Smooth muscle cell (in vitro differentiated cells): ENCODE measurements around the gene ESYT2. TPM values are rescaled to one million over a fixed set of nuclear protein-coding genes. Genes with fewer than 3 reads are reported as not detected.

Experiments
- DNase-seq: peaks from one replicate; lab custom pipeline; 2025; ENCODE audit not compliant: unreplicated experiment; lab: John Stamatoyannopoulos, UW
- H2AFZ ChIP-seq: fragments of 200-600 bp; sonication (generic); 2 replicates; pipeline ENCODE4 v1.6.0; 2016; ENCODE audit warnings: antibody characterized with exemption, low read depth, mild to moderate bottlenecking
- H3F3A ChIP-seq: fragments of 200-600 bp; sonication (generic); 2 replicates; pipeline ENCODE4 v1.6.0; 2017; ENCODE audit warnings: antibody characterized with exemption, low read depth
- H3K27ac ChIP-seq: fragments of 200-600 bp; sonication (generic); 2 replicates; pipeline ENCODE4 v1.5.1; 2016; ENCODE audit warnings: low read depth, mild to moderate bottlenecking
- H3K27me3 ChIP-seq: fragments of 200-600 bp; sonication (generic); 2 replicates; pipeline ENCODE4 v1.6.1; 2016; ENCODE audit warnings: low read depth, mild to moderate bottlenecking
- H3K36me3 ChIP-seq: fragments of 200-600 bp; sonication (generic); 2 replicates; pipeline ENCODE4 v1.5.1; 2016; ENCODE audit warnings: low read depth
- H3K4me1 ChIP-seq: fragments of 200-600 bp; sonication (generic); 2 replicates; pipeline ENCODE4 v1.5.1; 2016; ENCODE audit warnings: low read depth
- H3K4me2 ChIP-seq: fragments of 200-600 bp; sonication (generic); 2 replicates; pipeline ENCODE4 v1.6.0; 2016; ENCODE audit warnings: mild to moderate bottlenecking
- H3K4me3 ChIP-seq: fragments of 200-600 bp; sonication (generic); 2 replicates; pipeline ENCODE4 v1.5.1; 2016; ENCODE audit warnings: mild to moderate bottlenecking
- H3K79me2 ChIP-seq: fragments of 200-600 bp; sonication (generic); 2 replicates; pipeline ENCODE4 v1.6.0; 2016; ENCODE audit warnings: low read depth, mild to moderate bottlenecking
- H3K9ac ChIP-seq: fragments of 200-600 bp; sonication (generic); 2 replicates; pipeline ENCODE4 v1.6.0; 2016; ENCODE audit warnings: low read depth
- H3K9me3 ChIP-seq: fragments of 200-600 bp; sonication (generic); replicated peaks from 2 replicates; pipeline ENCODE4 v1.5.1; 2016; ENCODE audit warnings: low read depth
- H4K20me1 ChIP-seq: fragments of 200-600 bp; sonication (generic); 2 replicates; pipeline ENCODE4 v1.6.0; 2016; ENCODE audit warnings: low read depth
- WGBS: methylation state at CpG from one replicate; pipeline ENCODE4 v1.1.7; 2016; ENCODE audit warnings: low lambda C conversion rate; 5-methylcytosine and 5-hydroxymethylcytosine counted together
- polyA plus RNA-seq: library from polyadenylated mRNA; unstranded; fragments of >200 nt; fragmentation: Nextera tagmentation; extraction: Ambion mirVana; gene quantifications from 2 replicates; pipeline ENCODE4 v1.2.1, GENCODE V29; 2016
- total RNA-seq: library from RNA; depleted of rRNA; stranded (reverse); fragments of >200 nt; gene quantifications from 2 replicates; pipeline ENCODE4 v1.2.3, GENCODE V29; 2014
- TF ChIP-seq, protein P1 (sequence below): fragments of 200-600 bp; sonication (generic); IDR thresholded peaks from 2 replicates; pipeline ENCODE4 v1.5.1; 2017; ENCODE audit warnings: borderline replicate concordance, mild to moderate bottlenecking, antibody characterized with exemption; ENCODE audit not compliant: insufficient read depth, poor library complexity, severe bottlenecking

The ESYT2 gene
- total and polyA plus RNA-seq, 2 experiments from 2014 or later: 27.9 to 69.4 TPM

DNA sequence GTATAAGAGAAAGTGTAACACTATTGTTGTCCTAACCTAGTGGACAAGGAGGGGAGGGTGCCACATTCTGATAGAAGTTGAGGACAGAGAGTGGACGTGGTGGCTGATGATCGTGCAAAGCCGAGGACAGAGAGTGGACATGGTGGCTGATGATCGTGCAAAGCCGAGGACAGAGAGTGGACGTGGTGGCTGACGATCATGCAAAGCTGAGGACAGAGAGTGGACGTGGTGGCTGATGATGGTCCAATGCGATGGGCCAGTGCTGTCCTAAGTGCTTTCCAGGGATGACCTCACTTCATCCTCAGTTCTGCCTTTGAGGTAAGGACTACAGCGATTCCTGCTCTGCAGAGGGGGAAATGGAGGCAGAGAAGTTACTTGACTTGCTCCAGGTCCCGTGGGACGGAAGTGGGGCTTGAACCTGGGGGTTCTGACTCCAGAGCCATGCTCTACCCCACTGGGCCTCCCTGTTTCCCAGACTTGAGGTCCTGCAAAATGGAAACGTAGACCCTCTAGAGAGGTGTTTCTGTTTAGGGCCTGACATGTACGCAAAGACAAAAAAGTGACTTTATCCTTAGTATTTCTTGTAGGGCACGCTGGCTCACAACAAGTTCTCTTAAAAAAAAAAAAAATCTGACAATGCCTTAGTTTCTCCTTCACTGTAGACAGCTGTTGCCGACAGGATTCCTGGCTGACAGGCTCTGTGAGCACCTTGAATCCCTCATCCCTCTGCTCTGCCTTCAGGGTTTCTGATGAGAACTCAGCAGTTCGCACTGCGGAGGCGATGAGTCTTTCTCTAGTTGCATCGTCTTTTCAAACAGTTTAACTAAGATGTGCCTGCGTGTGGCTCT, 104.4 kb downstream of the ESYT2 start:
- peaks cover 1% of the 10 kb centered on the region for H3K27me3 ChIP-seq
- no peaks in the 10 kb centered on the region for H3F3A ChIP-seq
- no peak overlapping the region for H3K4me3 ChIP-seq
- no peaks in the 10 kb centered on the region for H3K36me3 ChIP-seq
- H3K4me1 ChIP-seq: no peaks in the 10 kb centered on the region
- no peak overlapping the region for H2AFZ ChIP-seq
- no peaks in the 10 kb centered on the region for H4K20me1 ChIP-seq
- no peaks in the 10 kb centered on the region for H3K9me3 ChIP-seq
- WGBS: 90% methylated on average over 21 of the region's 21 CpGs
- H3K4me2 ChIP-seq: no peak overlapping the region
- TF ChIP-seq, protein P1, sequence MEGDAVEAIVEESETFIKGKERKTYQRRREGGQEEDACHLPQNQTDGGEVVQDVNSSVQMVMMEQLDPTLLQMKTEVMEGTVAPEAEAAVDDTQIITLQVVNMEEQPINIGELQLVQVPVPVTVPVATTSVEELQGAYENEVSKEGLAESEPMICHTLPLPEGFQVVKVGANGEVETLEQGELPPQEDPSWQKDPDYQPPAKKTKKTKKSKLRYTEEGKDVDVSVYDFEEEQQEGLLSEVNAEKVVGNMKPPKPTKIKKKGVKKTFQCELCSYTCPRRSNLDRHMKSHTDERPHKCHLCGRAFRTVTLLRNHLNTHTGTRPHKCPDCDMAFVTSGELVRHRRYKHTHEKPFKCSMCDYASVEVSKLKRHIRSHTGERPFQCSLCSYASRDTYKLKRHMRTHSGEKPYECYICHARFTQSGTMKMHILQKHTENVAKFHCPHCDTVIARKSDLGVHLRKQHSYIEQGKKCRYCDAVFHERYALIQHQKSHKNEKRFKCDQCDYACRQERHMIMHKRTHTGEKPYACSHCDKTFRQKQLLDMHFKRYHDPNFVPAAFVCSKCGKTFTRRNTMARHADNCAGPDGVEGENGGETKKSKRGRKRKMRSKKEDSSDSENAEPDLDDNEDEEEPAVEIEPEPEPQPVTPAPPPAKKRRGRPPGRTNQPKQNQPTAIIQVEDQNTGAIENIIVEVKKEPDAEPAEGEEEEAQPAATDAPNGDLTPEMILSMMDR: no peak
- DNase-seq: no peak
- H3K79me2 ChIP-seq: no peaks in the 10 kb centered on the region
- H3K9ac ChIP-seq: no peak overlapping the region
- no peak overlapping the region for H3K27ac ChIP-seq

- no peak for DNase-seq
- H3K27ac ChIP-seq: no peak overlapping the region
Measured at GRCh38 chr7:158723714-158724385, 105.5 kb downstream of the ESYT2 start.

DNA sequence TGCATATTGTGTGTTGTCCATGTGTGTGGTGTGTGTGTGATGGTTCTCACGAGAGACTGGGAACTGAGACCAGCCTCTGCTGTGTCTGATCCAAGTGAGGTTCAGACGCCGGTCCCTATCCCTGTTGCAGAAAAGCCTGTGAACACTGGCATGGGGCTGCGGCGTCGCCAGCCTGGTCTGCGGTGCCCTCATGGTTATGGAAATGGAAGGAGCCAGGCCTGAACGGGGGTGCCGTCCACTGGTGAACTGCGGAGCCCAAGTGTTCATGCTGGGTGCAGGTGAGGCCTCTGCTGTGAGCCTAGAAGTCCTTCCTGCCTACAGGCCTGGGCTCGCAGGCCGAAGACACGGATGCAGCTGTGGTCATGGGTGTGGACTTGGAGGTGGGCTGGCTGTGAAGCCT, 106.0 kb downstream of the ESYT2 start:
- TF ChIP-seq, protein P1: no peak
- Histone ChIP-seq H4K20me1 (no peaks in the 10 kb centered on the region), H3K27ac (no peak overlapping the region), H3K9ac (no peak overlapping the region), H2AFZ (no peak overlapping the region), H3K27me3 (peaks cover 9% of the 10 kb centered on the region), H3K4me3 (no peak overlapping the region), H3K79me2 (no peaks in the 10 kb centered on the region), H3F3A (no peaks in the 10 kb centered on the region), H3K4me1 (no peaks in the 10 kb centered on the region), H3K36me3 (no peaks in the 10 kb centered on the region), H3K4me2 (no peak overlapping the region), H3K9me3 (no peaks in the 10 kb centered on the region)
- 88% methylated on average over 13 of the region's 13 CpGs for WGBS
- DNase-seq: no peak

More at GRCh38 chr7:158723714-158724385, 105.5 kb downstream of the ESYT2 start:
- H4K20me1 ChIP-seq: no peaks in the 10 kb centered on the region
- H3K4me3 ChIP-seq: no peak overlapping the region
- H3K79me2 ChIP-seq: no peaks in the 10 kb centered on the region
- H3K9ac ChIP-seq: no peak overlapping the region
- H3K9me3 ChIP-seq: no peaks in the 10 kb centered on the region
- no peak overlapping the region for H2AFZ ChIP-seq
- WGBS: 91% methylated on average over 12 of the region's 12 CpGs
- no peaks in the 10 kb centered on the region for H3F3A ChIP-seq
- TF ChIP-seq, protein P1: no peak
- peaks cover 9% of the 10 kb centered on the region for H3K27me3 ChIP-seq
- no peaks in the 10 kb centered on the region for H3K4me1 ChIP-seq
- H3K4me2 ChIP-seq: no peak overlapping the region
- H3K36me3 ChIP-seq: no peaks in the 10 kb centered on the region
